Heart left ventricle (tissue), 13 donors: ENCODE measurements around the gene IFT80.

Experiments
- POLR2A ChIP-seq, 2 donors: fragments of 450-650 bp; IDR thresholded peaks; one replicate each; pipeline ENCODE4 v1.6.1; 2017; ENCODE audit warnings: antibody characterized with exemption in 2 of 2, mild to moderate bottlenecking in 2 of 2, moderate library complexity in 2 of 2
- TF ChIP-seq, protein P1 (sequence below), 12 donors: fragments of 200-600 bp; sonication (generic) in 4 of 12; IDR thresholded peaks; one replicate each; pipeline versions ENCODE4 v1.5.0 to v1.8.0; 2018 to 2022; ENCODE audit warnings: antibody characterized with exemption in 12 of 12, mild to moderate bottlenecking in 5 of 12
- donor health status: ischemic (EF 13 %, LVEDD 7.1; RV severe dilation, severe dysfunction).
- donor health status: DM: no; HTN: yes; CAD: no.
- donor health status: DM: no; HTN: no; CAD: no.
- donor health status: ischemic (EF 25% LVEDD 6.9; RV normal size, moderate dysfunction).
- donor health status: ischemic (EF 25% LVEDD 5.7; RV mildly dilated, moderate dysfunction).
- donor health status: ischemic (EF 35%, LVEDD 5.7; RV mildly dilated, moderate dysfunction).
- donor health status: nonischemic (EF 11% LVEDD 7.7; RV severe dilation, severe dysfunction).
- donor health status: DM: yes; HTN: yes; CAD: no.
- donor health status: PGD.
- donor health status: ischemic (EF 29% LVEDD 5.4; RV normal size, mild dysfunction).
- donor health status: nonischemic (EF 23%, LVEDD 6.1; RV moderate dilation, normal function).

DNA sequence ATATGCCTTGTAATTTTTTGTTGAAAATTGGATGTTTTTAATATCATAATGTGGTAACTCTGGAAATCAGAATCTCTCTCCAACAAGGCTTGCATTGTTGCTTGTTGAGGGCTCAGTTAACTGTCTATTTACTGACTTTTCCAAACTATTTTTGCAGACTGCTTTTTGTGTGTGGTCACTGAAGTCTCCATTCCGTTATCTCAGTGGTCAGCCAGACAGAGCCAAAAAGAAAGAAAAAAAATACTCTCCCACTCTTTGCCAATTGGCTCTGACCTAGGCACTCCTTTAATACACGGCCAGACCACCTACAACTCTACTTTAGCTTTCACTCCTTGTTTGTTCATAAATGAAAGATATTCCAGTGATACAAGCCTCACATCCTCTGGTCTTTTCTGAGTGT lies 52.5 kb downstream of the IFT80 start:
- TF ChIP-seq, protein P1, sequence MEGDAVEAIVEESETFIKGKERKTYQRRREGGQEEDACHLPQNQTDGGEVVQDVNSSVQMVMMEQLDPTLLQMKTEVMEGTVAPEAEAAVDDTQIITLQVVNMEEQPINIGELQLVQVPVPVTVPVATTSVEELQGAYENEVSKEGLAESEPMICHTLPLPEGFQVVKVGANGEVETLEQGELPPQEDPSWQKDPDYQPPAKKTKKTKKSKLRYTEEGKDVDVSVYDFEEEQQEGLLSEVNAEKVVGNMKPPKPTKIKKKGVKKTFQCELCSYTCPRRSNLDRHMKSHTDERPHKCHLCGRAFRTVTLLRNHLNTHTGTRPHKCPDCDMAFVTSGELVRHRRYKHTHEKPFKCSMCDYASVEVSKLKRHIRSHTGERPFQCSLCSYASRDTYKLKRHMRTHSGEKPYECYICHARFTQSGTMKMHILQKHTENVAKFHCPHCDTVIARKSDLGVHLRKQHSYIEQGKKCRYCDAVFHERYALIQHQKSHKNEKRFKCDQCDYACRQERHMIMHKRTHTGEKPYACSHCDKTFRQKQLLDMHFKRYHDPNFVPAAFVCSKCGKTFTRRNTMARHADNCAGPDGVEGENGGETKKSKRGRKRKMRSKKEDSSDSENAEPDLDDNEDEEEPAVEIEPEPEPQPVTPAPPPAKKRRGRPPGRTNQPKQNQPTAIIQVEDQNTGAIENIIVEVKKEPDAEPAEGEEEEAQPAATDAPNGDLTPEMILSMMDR (IDR thresholded peaks at IDR 0.05), result no peak
- no peak for TF ChIP-seq POLR2A (IDR thresholded peaks at IDR 0.05)
